Dermis blood vessel endothelial cell (primary cell): ENCODE data around the gene RBM10. TPM values are rescaled to one million over a fixed set of nuclear protein-coding genes. Genes with fewer than 3 reads are reported as not detected.

Experiments
- DNase-seq: peaks from one replicate; pipeline ENCODE4 v3.0.0; 2010
- total RNA-seq: library from RNA; depleted of rRNA; stranded (reverse); fragments of >200 nt; gene quantifications from 2 replicates; pipeline ENCODE4 v1.2.3, GENCODE V29; 2014

Gene RBM10
- total RNA-seq, 1 donor from 2014 or later = 57.2 TPM

DNA sequence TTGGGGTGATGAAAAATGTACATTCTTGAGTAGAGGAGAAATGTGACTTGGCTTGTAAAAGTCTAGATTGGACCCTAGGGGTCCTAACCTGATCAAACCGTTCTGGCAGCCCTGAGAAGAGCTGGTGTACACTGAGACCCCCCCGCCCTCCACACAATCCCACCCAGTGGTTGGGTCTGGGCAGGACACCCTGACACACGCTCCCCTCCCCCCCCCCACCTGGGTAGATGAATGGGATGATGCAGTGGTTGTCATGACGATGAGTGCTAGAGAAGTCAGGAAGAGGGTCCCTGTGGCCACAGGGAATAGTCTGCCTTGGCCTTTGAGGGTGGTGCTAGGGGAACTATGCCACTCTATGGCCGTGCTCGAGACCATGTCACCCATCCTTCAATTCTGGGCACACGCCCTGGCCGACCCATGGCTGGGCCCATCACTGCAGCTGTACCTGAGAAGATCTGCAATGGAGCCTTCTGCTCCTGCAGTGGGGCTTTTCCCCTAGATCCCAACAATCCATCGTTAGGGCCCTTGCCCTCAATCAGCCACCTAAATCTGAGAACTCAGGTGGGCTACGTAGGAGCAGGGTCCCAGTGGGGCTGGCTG is 77.8 kb downstream of the RBM10 start:
- DNase-seq = no peak

DNA sequence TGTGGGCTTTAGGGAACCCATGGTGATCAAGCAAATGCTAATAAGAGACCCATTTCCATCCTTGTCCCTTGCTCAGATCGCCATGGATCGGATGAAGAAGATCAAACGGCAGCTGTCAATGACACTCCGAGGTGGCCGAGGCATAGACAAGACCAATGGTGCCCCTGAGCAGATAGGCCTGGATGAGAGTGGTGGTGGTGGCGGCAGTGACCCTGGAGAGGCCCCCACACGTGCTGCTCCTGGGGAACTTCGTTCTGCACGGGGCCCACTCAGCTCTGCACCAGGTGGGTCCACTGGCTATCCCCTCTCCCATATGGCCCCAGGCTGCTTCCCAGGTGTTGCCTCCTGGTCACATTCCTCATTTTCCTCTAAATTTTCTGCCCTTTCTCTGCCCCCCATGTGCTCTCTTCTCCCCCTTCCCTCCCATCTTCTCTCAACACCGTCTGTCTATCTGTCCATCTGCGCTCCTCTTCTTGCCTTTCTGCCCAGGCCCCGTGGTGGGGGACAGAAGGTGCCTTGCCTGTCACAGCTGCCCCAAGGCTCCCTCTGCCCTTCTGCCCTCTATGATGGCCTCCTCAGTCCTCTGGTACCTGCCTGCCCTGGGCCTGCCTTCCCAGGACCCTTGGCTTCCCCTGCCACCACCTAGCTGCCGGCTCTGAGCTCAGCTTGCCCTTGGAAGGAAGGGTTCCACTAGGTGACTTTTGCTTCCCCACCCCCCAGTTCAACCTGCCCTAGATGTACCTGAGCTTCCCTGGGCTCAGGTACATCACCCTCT is 78.6 kb downstream of the RBM10 start:
- no peak for DNase-seq

DNA sequence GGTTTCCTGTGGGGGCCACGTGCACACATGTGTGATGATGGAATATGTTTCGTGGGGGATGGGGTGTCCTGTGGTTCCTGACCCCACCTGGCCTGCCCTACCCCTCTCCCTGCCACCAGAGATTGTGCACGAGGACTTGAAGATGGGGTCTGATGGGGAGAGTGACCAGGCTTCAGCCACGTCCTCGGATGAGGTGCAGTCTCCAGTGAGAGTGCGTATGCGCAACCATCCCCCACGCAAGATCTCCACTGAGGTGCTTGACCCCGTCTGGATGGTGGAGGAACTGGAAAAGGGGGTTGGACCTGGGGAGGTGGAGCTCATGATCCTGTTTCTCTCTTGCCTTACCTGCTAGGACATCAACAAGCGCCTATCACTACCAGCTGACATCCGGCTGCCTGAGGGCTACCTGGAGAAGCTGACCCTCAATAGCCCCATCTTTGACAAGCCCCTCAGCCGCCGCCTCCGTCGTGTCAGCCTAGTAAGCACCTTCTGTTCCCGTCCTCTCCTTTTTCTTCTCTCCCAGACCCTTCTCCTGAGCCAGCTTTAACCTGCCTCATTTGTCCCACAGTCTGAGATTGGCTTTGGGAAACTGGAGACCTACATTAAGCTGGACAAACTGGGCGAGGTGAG is 79.4 kb downstream of the RBM10 start:
- no peak for DNase-seq

DNA sequence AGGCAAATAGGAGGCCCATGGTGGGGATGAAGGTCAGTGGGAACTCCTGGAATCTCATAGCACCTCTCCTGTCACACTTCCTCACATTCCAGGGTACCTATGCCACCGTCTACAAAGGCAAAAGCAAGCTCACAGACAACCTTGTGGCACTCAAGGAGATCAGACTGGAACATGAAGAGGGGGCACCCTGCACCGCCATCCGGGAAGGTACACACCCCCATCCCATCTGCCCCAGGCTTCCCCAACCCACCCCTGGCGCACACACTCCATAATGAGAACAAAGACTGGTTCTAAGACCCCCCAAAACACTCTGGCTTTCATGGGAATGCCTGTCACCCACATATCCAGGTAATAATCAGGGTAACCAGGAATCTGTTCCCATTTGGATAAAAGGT is 79.9 kb downstream of the RBM10 start:
- DNase-seq = no peak

DNA sequence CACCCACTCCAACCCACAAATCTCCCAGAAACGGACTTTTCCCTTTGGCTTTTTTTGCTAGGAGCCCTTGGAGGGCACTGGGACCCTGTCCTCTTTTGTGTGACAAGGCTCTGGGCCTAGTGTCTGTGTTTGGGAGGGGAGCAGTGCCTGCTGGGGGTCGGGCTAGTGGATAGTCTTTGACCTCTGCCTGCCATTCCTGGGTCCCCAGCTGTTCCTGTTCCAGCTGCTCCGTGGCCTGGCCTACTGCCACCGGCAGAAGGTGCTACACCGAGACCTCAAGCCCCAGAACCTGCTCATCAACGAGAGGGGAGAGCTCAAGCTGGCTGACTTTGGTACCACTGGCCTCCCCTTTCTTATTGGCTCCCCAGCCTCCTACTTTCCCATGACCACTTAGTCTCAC is 81.0 kb downstream of the RBM10 start:
- no peak for DNase-seq

DNA sequence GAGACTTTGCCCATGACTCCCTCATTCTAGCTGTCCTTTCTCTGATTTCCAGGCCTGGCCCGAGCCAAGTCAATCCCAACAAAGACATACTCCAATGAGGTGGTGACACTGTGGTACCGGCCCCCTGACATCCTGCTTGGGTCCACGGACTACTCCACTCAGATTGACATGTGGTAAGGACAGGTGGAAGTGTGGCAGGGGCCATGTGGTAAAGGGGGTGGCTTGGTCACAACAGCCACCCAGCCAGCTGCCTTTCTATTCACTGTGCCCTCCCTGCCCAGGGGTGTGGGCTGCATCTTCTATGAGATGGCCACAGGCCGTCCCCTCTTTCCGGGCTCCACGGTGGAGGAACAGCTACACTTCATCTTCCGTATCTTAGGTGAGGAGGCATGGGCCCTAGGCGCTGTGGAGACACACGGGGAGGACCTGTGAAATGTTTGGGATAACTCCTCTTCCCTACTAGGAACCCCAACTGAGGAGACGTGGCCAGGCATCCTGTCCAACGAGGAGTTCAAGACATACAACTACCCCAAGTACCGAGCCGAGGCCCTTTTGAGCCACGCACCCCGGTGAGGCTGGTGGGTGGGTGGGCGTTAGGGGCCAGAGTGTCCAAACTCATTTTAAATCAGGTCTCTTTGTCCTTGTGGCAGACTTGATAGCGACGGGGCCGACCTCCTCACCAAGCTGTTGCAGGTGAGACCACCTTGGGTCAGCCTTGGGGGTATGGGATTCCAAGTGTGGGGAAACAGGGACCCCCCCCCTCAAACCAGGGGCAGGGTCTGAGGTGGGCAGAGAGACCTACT is 81.7 kb downstream of the RBM10 start:
- no peak for DNase-seq

DNA sequence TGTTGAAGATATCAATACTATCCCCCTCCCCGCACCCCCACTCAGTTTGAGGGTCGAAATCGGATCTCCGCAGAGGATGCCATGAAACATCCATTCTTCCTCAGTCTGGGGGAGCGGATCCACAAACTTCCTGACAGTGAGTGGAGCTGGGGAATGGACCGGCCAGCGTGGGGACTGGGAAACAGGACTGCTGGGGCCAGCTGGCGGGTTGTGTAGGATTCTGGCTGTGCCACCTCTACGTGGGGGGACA is 82.2 kb downstream of the RBM10 start:
- DNase-seq = no peak

DNA sequence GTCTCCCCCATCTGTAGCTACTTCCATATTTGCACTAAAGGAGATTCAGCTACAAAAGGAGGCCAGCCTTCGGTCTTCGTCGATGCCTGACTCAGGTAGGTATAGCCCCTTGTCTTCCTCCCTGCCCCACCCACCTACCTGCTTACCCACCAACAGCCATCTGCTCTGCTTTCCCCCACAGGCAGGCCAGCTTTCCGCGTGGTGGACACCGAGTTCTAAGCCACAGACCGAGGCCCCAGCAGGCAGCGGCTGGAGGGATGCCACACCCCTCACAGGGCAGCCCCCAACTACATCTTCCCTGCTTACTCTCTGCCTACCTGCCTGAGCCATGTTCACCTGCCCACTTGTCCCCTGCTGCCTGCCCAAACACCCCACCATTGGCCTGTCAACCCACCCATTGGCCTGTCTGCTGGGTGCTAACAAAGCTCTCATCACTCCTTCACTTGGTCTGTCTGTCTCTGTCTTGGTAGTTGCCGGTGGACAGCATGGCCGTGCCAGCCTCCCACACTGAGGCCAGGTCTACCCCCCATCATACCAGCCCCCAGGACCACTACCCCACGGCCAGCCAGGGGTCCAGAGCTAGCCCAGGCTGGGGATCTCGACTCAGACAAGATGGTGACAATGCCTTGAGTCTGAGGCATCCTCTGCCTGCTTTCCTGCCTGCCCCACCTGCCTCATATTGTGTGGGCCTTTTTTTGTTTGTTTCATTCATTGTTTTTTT is 83.7 kb downstream of the RBM10 start:
- DNase-seq = no peak

DNA sequence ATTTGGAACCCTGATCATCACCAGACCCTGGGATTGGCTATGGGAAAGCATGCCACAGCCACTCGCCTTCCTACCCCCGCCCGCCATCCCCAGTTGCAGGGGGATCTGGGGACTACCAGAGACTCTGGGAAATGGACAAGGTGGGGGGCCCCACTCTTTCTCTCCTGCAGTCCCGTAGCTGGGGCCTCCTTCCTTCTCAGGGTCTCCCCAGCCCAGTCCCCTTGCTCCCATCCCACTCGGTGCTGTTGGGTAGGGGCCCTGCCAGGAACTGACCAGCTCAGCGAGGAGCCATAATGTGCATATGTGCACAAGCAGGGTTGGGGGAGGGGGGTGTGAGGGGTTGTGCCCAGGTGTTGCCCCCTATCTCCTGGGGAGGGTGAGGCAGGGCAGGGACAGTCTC is 84.4 kb downstream of the RBM10 start:
- DNase-seq = no peak

DNA sequence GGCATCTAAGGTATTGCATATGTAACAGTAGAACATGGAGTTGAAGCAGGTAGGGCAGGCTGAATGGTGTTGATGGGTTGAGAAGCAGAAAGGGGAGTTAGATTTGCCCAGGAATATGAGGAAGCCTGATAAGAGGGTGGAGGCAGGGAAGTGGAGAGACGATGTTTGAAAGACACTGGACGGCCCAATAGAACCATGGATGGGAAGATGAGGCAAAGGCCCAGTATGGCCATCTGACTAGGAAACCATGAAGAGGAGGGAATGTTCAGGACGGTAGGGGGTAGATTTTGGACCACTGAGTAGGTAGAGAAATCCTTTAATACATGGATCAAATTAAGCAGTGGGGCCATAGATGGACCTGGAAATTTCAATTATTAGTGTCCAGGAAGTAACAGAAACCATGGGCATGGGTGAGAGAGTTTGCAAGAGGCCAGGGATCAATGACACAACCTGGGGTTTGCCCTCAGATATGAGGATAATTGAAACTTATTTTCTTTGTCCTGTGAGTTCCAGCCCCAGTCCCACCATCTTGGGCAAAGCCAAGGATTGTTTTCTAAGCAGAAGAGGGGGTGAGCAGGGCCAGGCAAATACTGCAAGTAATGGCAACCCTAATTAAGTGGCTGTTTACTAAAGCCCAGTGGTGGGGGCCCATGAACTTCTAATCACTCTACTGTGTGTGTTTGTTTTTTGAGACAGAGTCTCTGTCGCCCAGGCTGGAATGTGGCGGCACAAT is 85.3 kb downstream of the RBM10 start:
- DNase-seq = no peak

DNA sequence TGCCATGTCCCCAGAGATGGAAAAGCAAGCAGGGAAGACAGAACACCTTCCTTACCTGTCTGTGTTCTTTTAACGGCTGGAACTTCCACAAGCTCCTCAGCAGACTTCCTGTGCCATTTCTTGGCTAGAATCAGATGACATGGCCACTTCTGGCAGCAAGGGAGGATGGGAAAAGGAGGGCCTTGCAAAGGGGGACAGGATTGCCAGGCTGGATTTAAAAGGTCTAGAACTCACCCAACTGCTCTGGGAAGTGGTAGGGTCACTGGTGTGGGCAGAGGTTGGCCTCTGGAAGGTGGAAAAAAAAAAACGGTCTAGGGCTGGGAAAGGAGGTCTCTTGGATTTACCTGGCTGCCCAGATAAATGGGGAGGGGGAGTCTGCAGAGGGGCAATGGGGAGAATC is 86.1 kb downstream of the RBM10 start:
- DNase-seq = no peak

DNA sequence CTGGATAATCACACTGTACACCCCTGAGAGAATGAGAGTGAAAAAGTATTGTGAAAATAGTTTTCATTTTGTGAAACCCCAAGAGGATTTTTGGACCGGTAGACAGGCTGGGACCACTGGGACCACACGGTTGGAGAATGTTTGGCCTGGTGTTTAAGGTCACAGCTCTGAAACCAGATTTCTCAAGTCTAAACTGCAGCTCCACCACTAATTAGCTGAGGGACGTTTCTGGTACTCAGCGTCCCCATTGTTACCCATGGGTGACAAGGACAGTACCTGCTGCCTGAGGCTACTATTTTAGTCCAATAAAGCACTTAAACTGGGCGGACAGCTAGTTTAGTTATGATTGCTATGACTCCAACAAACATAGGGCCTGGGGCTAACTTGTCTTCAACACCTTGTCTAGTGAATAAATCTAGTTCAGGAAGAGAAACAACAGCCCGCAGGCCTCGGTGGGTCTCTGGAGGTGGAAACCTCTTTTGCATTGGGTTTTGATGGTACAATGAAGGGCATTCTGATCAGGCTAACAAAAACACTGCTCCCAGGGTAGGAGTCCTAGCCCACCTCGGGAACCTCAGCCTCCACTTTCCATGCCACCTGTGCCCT is 87.3 kb downstream of the RBM10 start:
- no peak for DNase-seq

DNA sequence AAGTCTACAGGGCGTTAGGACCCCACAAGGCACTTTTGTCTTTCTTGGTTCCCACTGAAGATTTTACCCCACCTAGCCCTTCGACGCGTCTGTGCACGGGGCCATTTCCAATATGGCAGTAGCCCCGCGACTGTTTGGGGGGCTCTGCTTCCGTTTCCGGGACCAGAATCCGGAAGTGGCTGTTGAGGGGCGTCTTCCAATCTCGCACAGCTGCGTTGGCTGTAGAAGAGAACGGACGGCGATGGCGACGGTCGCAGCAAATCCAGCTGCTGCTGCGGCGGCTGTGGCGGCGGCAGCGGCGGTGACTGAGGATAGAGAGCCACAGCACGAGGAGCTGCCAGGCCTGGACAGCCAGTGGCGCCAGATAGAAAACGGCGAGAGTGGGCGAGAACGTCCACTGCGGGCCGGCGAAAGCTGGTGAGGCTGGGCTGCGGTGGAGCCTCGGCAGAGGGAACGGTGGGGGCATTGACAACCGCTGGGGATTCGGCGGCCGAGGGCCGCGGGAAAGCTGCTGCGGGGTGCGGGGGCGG is 87.8 kb downstream of the RBM10 start, which contains the start of gene USP11:
Gene USP11, plus strand, starts transcription at position 207 of the 530 bp plus-strand sequence. Its CDS starts 35 bp downstream, at position 242.
- DNase-seq = peak; percentile 40

DNA sequence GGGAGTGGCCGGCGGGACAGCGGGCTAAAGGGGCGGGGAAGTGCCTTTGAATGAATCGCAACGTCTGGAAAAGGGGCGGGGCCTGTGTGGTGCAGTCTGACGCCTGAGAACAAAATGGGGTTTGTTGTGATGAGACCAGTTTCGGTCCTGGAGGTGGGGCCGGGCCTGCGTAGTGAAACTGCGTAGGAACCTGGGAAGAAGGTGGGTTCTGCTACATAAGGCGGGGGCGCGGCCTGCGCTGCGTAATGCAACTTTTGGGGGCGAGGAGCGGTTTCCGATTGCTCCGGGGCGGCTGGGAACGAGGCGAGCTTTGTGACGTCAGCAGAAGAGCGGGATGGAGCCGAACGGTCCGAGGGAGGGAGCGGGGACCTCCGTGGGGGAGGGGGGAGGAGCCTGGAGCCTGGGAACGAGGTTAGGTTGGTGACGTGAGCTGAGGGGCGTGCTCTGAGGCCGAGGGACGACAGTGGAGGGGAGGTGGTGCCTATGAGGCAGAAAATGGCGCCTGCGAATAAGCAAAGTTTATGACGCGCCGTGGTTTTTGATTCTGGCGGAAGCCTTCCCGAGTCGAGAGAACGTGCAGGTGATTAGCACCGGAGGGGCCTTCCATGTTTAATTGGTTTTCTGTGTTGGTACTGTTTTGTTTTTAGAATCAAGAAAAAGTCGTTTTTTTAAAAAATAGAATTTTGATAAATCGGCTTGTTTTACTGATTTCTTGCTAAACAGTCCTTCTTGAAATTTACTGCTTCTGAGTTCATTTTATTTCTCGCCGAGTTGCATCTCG is 88.5 kb downstream of the RBM10 start:
- DNase-seq = peak; percentile 96

DNA sequence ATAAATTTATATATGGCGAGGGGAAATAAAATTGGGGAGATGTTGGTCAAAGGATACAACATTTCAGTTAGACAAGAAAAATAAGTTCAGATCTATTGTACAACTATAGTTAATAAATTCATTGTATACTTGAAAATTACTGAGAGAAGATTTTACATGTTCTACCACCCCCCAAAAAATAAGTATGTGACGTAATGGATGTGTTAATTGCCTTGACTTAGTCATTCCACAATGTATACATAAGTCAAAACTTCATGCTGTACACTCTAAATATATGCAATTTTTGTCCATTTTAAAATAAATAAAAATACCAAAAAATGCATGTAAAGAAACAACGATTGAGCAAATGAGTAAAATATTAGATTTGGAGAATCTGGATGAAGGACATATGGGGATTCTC is 89.6 kb downstream of the RBM10 start:
- no peak for DNase-seq

DNA sequence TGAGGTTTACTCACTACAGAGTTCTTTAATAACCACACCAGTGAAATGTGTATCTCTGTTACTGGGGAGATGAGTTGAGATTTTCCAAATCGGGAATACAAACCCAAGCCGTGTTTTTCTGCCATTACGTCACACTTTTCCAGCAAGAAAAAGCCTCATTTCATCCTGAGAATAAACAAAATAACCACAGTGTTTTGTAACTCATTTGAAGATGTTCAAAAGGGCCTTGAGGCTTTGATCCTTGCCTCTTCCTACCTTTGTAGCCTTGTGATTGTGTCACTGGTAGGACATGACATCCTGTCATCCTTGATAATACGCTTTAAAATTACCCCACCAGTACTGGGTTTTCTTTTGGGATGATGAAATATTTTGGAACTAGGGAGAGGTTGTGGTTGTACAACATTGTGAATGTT is 90.7 kb downstream of the RBM10 start:
- DNase-seq = no peak
